ENCODE data around the gene CELF3.
"Not testable (repeated sequence)": the region's sequence is repeated elsewhere in the genome, so short reads cannot be mapped to it uniquely, and the experiment has no call there.

- TF ChIP-seq POLR2A, CTCF (IDR thresholded peaks at IDR 0.05): not testable (repeated sequence)
Measured at GRCh38 chr1:151733995-151734394, 17.4 kb upstream of the CELF3 start.
